A549 (cell line): ENCODE data around the gene CD69. TPM values are rescaled to one million over a fixed set of nuclear protein-coding genes. Genes with fewer than 3 reads are reported as not detected.

Source experiments
- ATAC-seq, 2 experiments: fragments of 200-7000 bp in 1 of 2; fragments of >200 bp in 1 of 2; cut with Nextera tagmentation in 1 of 2; cut with Tn5 transposase in 1 of 2; 3 replicates each; pipeline versions ENCODE4 v1.8.0 to v1.9.1; 2018 to 2020; ENCODE audit warnings: mild to moderate bottlenecking in 1 of 2, moderate library complexity in 1 of 2
- CTCF ChIA-PET: fragments of 300-600 bp; sonication (Branson Sonifier 250); formaldehyde crosslinking; extraction: SDS; loops from one replicate; lab custom pipeline; 2021; ENCODE audit warnings: antibody characterized with exemption, inconsistent platforms; lab: Yijun Ruan, JAX
- POLR2A ChIA-PET: fragments of 350-600 bp; formaldehyde crosslinking; extraction: SDS; loops from one replicate; lab custom pipeline; 2021; ENCODE audit warnings: antibody characterized with exemption, inconsistent platforms; lab: Yijun Ruan, JAX
- DNase-seq, 2 experiments: peaks; one replicate each; pipeline versions ENCODE4 v3.0.0 to v3.0.0-alpha.2; 2011 to 2016; ENCODE audit warnings: low read depth in 1 of 2, low spot score in 1 of 2
- FAIRE-seq: peaks from 2 replicates; lab custom pipeline; 2011; peaks lifted over from hg19 to GRCh38; lab: Jason Lieb, UNC
- H3K27ac ChIP-seq, 2 experiments: fragments of >200 bp; sonication (Bioruptor Twin); formaldehyde crosslinking; 3 replicates each; pipeline ENCODE4 v1.5.1; 2016 to 2017
- H3K4me1 ChIP-seq: fragments of >200 bp; sonication (Bioruptor Twin); formaldehyde crosslinking; 3 replicates; pipeline ENCODE4 v1.6.1; 2016
- H3K4me2 ChIP-seq: fragments of >200 bp; sonication (Bioruptor Twin); formaldehyde crosslinking; 3 replicates; pipeline ENCODE4 v1.6.1; 2016
- H3K4me3 ChIP-seq: fragments of >200 bp; sonication (Bioruptor Twin); formaldehyde crosslinking; 3 replicates; pipeline ENCODE4 v1.5.1; 2016
- H3K9me3 ChIP-seq: fragments of >200 bp; sonication (Bioruptor Twin); formaldehyde crosslinking; 3 replicates; pipeline ENCODE4 v1.6.1; 2016
- CBX2 ChIP-seq: fragments of 200-600 bp; sonication (generic); IDR thresholded peaks from 2 replicates; pipeline ENCODE4 v1.6.1; 2016; ENCODE audit warnings: low read depth, mild to moderate bottlenecking, borderline replicate concordance
- CEBPB ChIP-seq, 2 experiments: fragments of >200 bp in 1 of 2; sonication (Bioruptor Twin) in 1 of 2; formaldehyde crosslinking in 1 of 2; IDR thresholded peaks; 2 replicates each; pipeline ENCODE4 v1.6.1; 2012 to 2016
- CHD2 ChIP-seq: fragments of 150-350 bp; IDR thresholded peaks from 2 replicates; pipeline ENCODE4 v1.6.1; 2014; ENCODE audit warnings: low read length; ENCODE audit not compliant: partially characterized antibody
- E2F6 ChIP-seq: IDR thresholded peaks from 2 replicates; pipeline ENCODE4 v1.6.1; 2012; ENCODE audit warnings: low read depth, borderline replicate concordance
- EHMT2 ChIP-seq: fragments of 200-600 bp; sonication (generic); IDR thresholded peaks from 2 replicates; pipeline ENCODE4 v1.6.1; 2016; ENCODE audit warnings: antibody characterized with exemption, low read depth, mild to moderate bottlenecking, moderate library complexity
- ELK1 ChIP-seq: fragments of 150-350 bp; IDR thresholded peaks from 2 replicates; pipeline ENCODE4 v1.6.1; 2014; ENCODE audit warnings: low read depth, mild to moderate bottlenecking, low read length
- EP300 ChIP-seq, 2 experiments: fragments of >200 bp; sonication (Bioruptor Twin); formaldehyde crosslinking; IDR thresholded peaks; 2 replicates in 1 of 2; 3 replicates in 1 of 2; pipeline ENCODE4 v1.6.1; 2016 to 2017
- FOSB ChIP-seq: fragments of 250-450 bp; sonication (Bioruptor Pico); IDR thresholded peaks from 2 replicates; pipeline ENCODE4 v1.5.0; 2020; ENCODE audit warnings: mild to moderate bottlenecking, moderate library complexity
- FOXS1 ChIP-seq: fragments of 250-450 bp; sonication (Bioruptor Pico); IDR thresholded peaks from 2 replicates; pipeline ENCODE4 v1.5.0; 2020; ENCODE audit warnings: mild to moderate bottlenecking, moderate library complexity
- GATA3 ChIP-seq: IDR thresholded peaks from 2 replicates; pipeline ENCODE4 v1.6.1; 2012; ENCODE audit warnings: borderline replicate concordance
- HDAC2 ChIP-seq: fragments of 200-600 bp; sonication (generic); IDR thresholded peaks from 2 replicates; pipeline ENCODE4 v1.6.1; 2016
- HES2 ChIP-seq: fragments of >200 bp; sonication (Bioruptor Twin); formaldehyde crosslinking; IDR thresholded peaks from 2 replicates; pipeline ENCODE4 v1.6.1; 2016
- HEYL ChIP-seq: fragments of 250-450 bp; sonication (Bioruptor Pico); IDR thresholded peaks from 2 replicates; pipeline ENCODE4 v1.8.0; 2021; ENCODE audit warnings: mild to moderate bottlenecking, moderate library complexity
- HOXA7 ChIP-seq: fragments of 250-450 bp; sonication (Bioruptor Pico); IDR thresholded peaks from 2 replicates; pipeline ENCODE4 v1.5.0; 2020; ENCODE audit warnings: mild to moderate bottlenecking, moderate library complexity
- HOXB13 ChIP-seq: fragments of 250-450 bp; sonication (Bioruptor Pico); IDR thresholded peaks from 2 replicates; pipeline ENCODE4 v1.5.0; 2020; ENCODE audit warnings: low read depth, mild to moderate bottlenecking, moderate library complexity
- HOXB5 ChIP-seq: fragments of 250-450 bp; sonication (Bioruptor Pico); IDR thresholded peaks from 2 replicates; pipeline ENCODE4 v1.5.0; 2020; ENCODE audit warnings: mild to moderate bottlenecking, moderate library complexity
- KDM1A ChIP-seq: fragments of 200-600 bp; sonication (generic); IDR thresholded peaks from 2 replicates; pipeline ENCODE4 v1.6.1; 2016; ENCODE audit warnings: low read depth, mild to moderate bottlenecking
- KDM5A ChIP-seq: fragments of 200-600 bp; sonication (generic); IDR thresholded peaks from 2 replicates; pipeline ENCODE4 v1.6.1; 2016; ENCODE audit warnings: antibody characterized with exemption, mild to moderate bottlenecking
- MAFK ChIP-seq: fragments of 450-650 bp; IDR thresholded peaks from 2 replicates; pipeline ENCODE4 v1.6.1; 2014; ENCODE audit not compliant: partially characterized antibody
- MAZ ChIP-seq: fragments of 150-350 bp; IDR thresholded peaks from 2 replicates; pipeline ENCODE4 v1.6.1; 2014; ENCODE audit warnings: antibody characterized with exemption, low read depth, low read length, borderline replicate concordance
- MYC ChIP-seq: IDR thresholded peaks from 2 replicates; pipeline ENCODE4 v1.6.1; 2012; ENCODE audit warnings: mild to moderate bottlenecking, inconsistent platforms, low read length, improper control_type of control experiment, borderline replicate concordance
- NPAS2 ChIP-seq: fragments of 250-450 bp; sonication (Bioruptor Pico); IDR thresholded peaks from 2 replicates; pipeline ENCODE4 v1.8.0; 2022; ENCODE audit warnings: mild to moderate bottlenecking, moderate library complexity, borderline replicate concordance
- PBX3 ChIP-seq: IDR thresholded peaks from 2 replicates; pipeline ENCODE4 v1.6.1; 2012
- RAD21 ChIP-seq, 2 experiments: fragments of >200 bp in 1 of 2; sonication (Bioruptor Twin) in 1 of 2; formaldehyde crosslinking in 1 of 2; IDR thresholded peaks in 1 of 2; conservative IDR thresholded peaks in 1 of 2; 2 replicates in 1 of 2; 3 replicates in 1 of 2; pipeline ENCODE4 v1.6.1; 2012 to 2018; ENCODE audit warnings: inconsistent platforms in 1 of 2
- RCOR1 ChIP-seq: fragments of 150-350 bp; IDR thresholded peaks from 2 replicates; pipeline ENCODE4 v1.6.1; 2014; ENCODE audit warnings: antibody characterized with exemption, low read length, low read depth
- REST ChIP-seq: fragments of 200-600 bp; sonication (generic); IDR thresholded peaks from 2 replicates; pipeline ENCODE4 v1.6.1; 2016; ENCODE audit warnings: antibody characterized with exemption, mild to moderate bottlenecking, moderate library complexity
- RFX5 ChIP-seq: fragments of 450-650 bp; IDR thresholded peaks from 2 replicates; pipeline ENCODE4 v1.7.1; 2014; ENCODE audit warnings: antibody characterized with exemption, mild to moderate bottlenecking, moderate library complexity
- TP53 ChIP-seq: fragments of 250-450 bp; sonication (Bioruptor Pico); IDR thresholded peaks from 2 replicates; pipeline ENCODE4 v1.5.0; 2021; ENCODE audit warnings: mild to moderate bottlenecking, moderate library complexity
- ZC3H11A ChIP-seq: fragments of 450-650 bp; IDR thresholded peaks from 2 replicates; pipeline ENCODE4 v1.6.1; 2014; ENCODE audit warnings: antibody characterized with exemption, mild to moderate bottlenecking
- ZFP36 ChIP-seq: fragments of 450-650 bp; IDR thresholded peaks from 2 replicates; pipeline ENCODE4 v1.6.1; 2014; ENCODE audit warnings: borderline replicate concordance; ENCODE audit not compliant: partially characterized antibody
- ZNF302 ChIP-seq: fragments of 250-450 bp; sonication (Bioruptor Pico); IDR thresholded peaks from 2 replicates; pipeline ENCODE4 v1.9.0; 2021; ENCODE audit warnings: inconsistent platforms, mild to moderate bottlenecking, moderate library complexity
- WGBS: methylation state at CpG from one replicate; pipeline ENCODE4 v1.1.6; 2017; ENCODE audit errors: missing lambda C conversion rate; 5-methylcytosine and 5-hydroxymethylcytosine counted together
- polyA plus RNA-seq, 4 experiments: library from polyadenylated mRNA; depleted of rRNA in 3 of 4; stranded (reverse); fragments of >200 nt; fragmentation: RNase III in 1 of 4; extraction: RNeasy Plus Mini Kit Qiagen cat#74134 plus additional on column Dnase treatment in 1 of 4; gene quantifications; 2 replicates in 3 of 4; 3 replicates in 1 of 4; pipeline ENCODE4 v1.2.3, GENCODE V29; 2011 to 2017

CD69 gene
- polyA plus RNA-seq, 2 of the 4 experiments (the other 2 are of a cell fraction): not detected

- TF ChIP-seq HOXB5: no peak
Measured at GRCh38 chr12:9781360-9781759, 20.7 kb upstream of the CD69 start (continued).

GRCh38 chr12:9779209-9779608 lies 18.5 kb upstream of the CD69 start:
- FAIRE-seq: no peak
- no peak for TF ChIP-seq KDM1A
- no peak for TF ChIP-seq RFX5
- TF ChIP-seq MYC: no peak
- TF ChIP-seq CBX2: no peak
- no peak for TF ChIP-seq HOXB13 (CRISPR knock-in tag)
- TF ChIP-seq ZNF302: no peak
- no peak for TF ChIP-seq REST
- TF ChIP-seq EP300 (IDR thresholded peaks at IDR 0.05): no peak
- TF ChIP-seq FOXS1 (CRISPR knock-in tag): no peak
- TF ChIP-seq MAFK: no peak
- TF ChIP-seq RAD21 (conservative IDR thresholded peaks at IDR 0.05 in 1 of 2, IDR thresholded peaks at IDR 0.05 in 1 of 2): no peak
- no peak for TF ChIP-seq EHMT2
- no peak for TF ChIP-seq HES2
- TF ChIP-seq CEBPB (IDR thresholded peaks at IDR 0.05): no peak
- no peak for TF ChIP-seq TP53 (CRISPR knock-in tag)
- TF ChIP-seq HOXA7 (CRISPR knock-in tag): no peak
- no peak for TF ChIP-seq CHD2
- no peak for TF ChIP-seq MAZ
- TF ChIP-seq ZC3H11A: no peak
- TF ChIP-seq, all 56 proteins: peak for 0
- POLR2A ChIA-PET: no interaction called here

GRCh38 chr12:9776781-9777180 lies 16.1 kb upstream of the CD69 start:
- no peak for ATAC-seq
- DNase-seq: no peak
- no peak for TF ChIP-seq E2F6
- no peak for TF ChIP-seq ZFP36
- no peak for TF ChIP-seq KDM1A
- TF ChIP-seq HEYL: no peak
- no peak for TF ChIP-seq HDAC2
- no peak for TF ChIP-seq RCOR1
- no peak for TF ChIP-seq HOXB13 (CRISPR knock-in tag)
- TF ChIP-seq PBX3: no peak
- TF ChIP-seq FOSB: no peak
- no peak for TF ChIP-seq KDM5A
- TF ChIP-seq NPAS2: no peak
- TF ChIP-seq CHD2: no peak
- TF ChIP-seq ELK1: no peak
- no peak for TF ChIP-seq GATA3

More at GRCh38 chr12:9779209-9779608, 18.5 kb upstream of the CD69 start:
- CTCF ChIA-PET: no interaction called here
- no peaks in the 10 kb centered on the region for H3K9me3 ChIP-seq
- no peak overlapping the region for H3K27ac ChIP-seq
- no peaks in the 10 kb centered on the region for H3K4me1 ChIP-seq
- WGBS: 44% methylated on average over 4 of the region's 4 CpGs
- H3K4me2 ChIP-seq: no peak overlapping the region
- ATAC-seq (no peak), DNase-seq (no peak)
- H3K4me3 ChIP-seq: no peak overlapping the region

More at GRCh38 chr12:9776781-9777180, 16.1 kb upstream of the CD69 start:
- POLR2A ChIA-PET: no interaction called here
- FAIRE-seq: no peak
- Histone ChIP-seq H3K27ac (no peak overlapping the region), H3K9me3 (no peaks in the 10 kb centered on the region), H3K4me2 (no peak overlapping the region), H3K4me3 (no peak overlapping the region), H3K4me1 (no peaks in the 10 kb centered on the region)
- WGBS: 42% methylated on average over 3 of the region's 3 CpGs
- CTCF ChIA-PET: interaction anchor here (1.0 to 1.3 kb wide), 2 partner anchors 14 to 26 kb away, joined by 3 read pairs; no protein-coding TSS in a partner anchor
